Colonic mucosa (tissue), 4 donors: ENCODE data around the gene MFSD11. TPM values are rescaled to one million over a fixed set of nuclear protein-coding genes. Genes with fewer than 3 reads are reported as not detected.

Source experiments
- DNase-seq: peaks from one replicate; pipeline ENCODE4 v3.0.0-alpha.2; 2020
- H3K27ac ChIP-seq: fragments of 200-600 bp; one replicate; pipeline ENCODE4 v1.8.0; 2021
- H3K27me3 ChIP-seq: fragments of 200-600 bp; one replicate; pipeline ENCODE4 v1.8.0; 2021
- H3K36me3 ChIP-seq: fragments of 200-600 bp; one replicate; pipeline ENCODE4 v1.8.0; 2021
- H3K4me1 ChIP-seq: fragments of 200-600 bp; one replicate; pipeline ENCODE4 v1.8.0; 2021; ENCODE audit warnings: mild to moderate bottlenecking
- H3K4me3 ChIP-seq: fragments of 200-600 bp; one replicate; pipeline ENCODE4 v1.8.0; 2021
- H3K9ac ChIP-seq, 2 donors: one replicate each; pipeline ENCODE4 v1.7.0; 2013; ENCODE audit warnings: control low read depth in 2 of 2, low read depth in 2 of 2, low read length in 2 of 2
- H3K9me3 ChIP-seq: fragments of 200-600 bp; one replicate; pipeline ENCODE4 v1.8.0; 2021
- intact Hi-C: fragments of 100-400 bp; cut with DNase I; formaldehyde crosslinking; loops from one replicate; pipeline ENCODE4 v1.14.1; 2022
- total RNA-seq, 2 donors: library from RNA; stranded (reverse); fragmentation: NEBNext Ultra II Directional in 1 of 2; extraction: Animal tissue kit (Norgen Biotek cat#: 25700) in 1 of 2; gene quantifications; one replicate each; pipeline ENCODE4 v1.2.1, GENCODE V29; 2021
- TF ChIP-seq, protein P1 (sequence below): fragments of 200-600 bp; IDR thresholded peaks from one replicate; pipeline ENCODE4 v1.8.0; 2022; ENCODE audit warnings: antibody characterized with exemption, mild to moderate bottlenecking
- donor health status: healthy.
- donor health status: DM: no; HTN: no; CAD: no.
- donor health status: DM: no; HTN: no; CAD: no.

The MFSD11 gene
- total RNA-seq, 2 donors from 2014 or later = 24.9 to 38.9 TPM

DNA sequence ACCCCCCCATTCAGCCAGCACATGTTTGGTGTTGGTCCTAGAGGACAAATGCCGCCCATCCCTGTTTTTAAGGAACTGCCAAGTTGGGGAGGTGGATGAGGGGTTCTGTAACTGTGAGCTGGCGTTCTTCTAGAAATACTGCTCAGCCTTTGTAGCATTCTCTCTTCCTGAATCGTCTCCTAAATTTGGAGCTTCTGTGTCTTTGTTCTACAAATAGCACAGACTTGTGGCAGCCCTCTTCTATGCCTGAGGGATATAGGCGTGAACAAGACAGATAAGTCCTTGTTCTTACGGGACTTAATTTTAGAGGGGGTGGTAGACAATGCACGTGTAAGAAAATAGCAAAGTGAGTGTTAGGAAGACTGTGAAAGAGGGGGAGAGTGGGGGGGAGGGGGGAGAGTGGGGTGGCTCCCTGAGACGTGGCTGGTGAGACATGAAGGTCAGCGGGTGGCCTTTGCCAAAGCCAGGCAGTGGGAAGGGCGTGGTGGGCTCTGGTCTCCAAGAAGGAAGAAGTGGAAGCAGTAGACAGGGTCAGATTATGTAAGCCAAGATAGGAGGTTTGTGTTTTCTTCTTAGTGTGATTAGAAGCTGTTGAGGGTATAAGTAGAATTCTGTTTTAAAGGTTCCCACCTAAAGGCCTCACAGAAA is 9.9 kb downstream of the MFSD11 start:
- no peaks in the 10 kb centered on the region for H3K4me1 ChIP-seq
- no peaks in the 10 kb centered on the region for H3K27me3 ChIP-seq
- H3K36me3 ChIP-seq = peaks cover 9% of the 10 kb centered on the region
- TF ChIP-seq, protein P1, sequence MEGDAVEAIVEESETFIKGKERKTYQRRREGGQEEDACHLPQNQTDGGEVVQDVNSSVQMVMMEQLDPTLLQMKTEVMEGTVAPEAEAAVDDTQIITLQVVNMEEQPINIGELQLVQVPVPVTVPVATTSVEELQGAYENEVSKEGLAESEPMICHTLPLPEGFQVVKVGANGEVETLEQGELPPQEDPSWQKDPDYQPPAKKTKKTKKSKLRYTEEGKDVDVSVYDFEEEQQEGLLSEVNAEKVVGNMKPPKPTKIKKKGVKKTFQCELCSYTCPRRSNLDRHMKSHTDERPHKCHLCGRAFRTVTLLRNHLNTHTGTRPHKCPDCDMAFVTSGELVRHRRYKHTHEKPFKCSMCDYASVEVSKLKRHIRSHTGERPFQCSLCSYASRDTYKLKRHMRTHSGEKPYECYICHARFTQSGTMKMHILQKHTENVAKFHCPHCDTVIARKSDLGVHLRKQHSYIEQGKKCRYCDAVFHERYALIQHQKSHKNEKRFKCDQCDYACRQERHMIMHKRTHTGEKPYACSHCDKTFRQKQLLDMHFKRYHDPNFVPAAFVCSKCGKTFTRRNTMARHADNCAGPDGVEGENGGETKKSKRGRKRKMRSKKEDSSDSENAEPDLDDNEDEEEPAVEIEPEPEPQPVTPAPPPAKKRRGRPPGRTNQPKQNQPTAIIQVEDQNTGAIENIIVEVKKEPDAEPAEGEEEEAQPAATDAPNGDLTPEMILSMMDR = no peak
- no peak overlapping the region for H3K4me3 ChIP-seq
- DNase-seq = no peak
- no peak overlapping the region for H3K27ac ChIP-seq
- H3K9ac ChIP-seq = no peak overlapping the region
- intact Hi-C loops = no loop called here
- H3K9me3 ChIP-seq = no peaks in the 10 kb centered on the region

DNA sequence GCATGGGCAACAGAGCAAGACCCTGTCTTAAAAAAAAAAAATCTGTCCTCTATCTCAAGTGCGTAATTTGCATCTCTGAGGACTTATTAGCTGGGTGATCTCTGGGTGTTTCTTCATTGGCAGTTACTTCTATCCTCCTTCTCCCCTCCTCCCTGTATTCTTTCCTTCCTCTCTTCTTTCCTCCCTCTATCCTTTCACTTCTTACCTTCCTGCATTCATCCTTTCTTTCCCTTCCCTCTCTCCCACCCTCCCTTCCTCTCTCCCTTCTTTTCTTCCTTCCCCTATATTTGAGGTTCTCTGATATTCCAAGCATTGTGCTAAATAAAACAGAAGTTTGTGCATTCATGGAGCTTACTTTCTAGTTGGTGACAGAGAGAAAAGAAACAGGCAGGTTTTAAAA is 10.7 kb downstream of the MFSD11 start:
- TF ChIP-seq, protein P1 = no peak
- no peaks in the 10 kb centered on the region for H3K4me1 ChIP-seq
- H3K9me3 ChIP-seq = no peaks in the 10 kb centered on the region
- intact Hi-C loops = no loop called here
- no peak overlapping the region for H3K9ac ChIP-seq
- no peaks in the 10 kb centered on the region for H3K27me3 ChIP-seq
- H3K4me3 ChIP-seq = no peak overlapping the region
- no peak overlapping the region for H3K27ac ChIP-seq
- peaks cover 9% of the 10 kb centered on the region for H3K36me3 ChIP-seq
- no peak for DNase-seq

DNA sequence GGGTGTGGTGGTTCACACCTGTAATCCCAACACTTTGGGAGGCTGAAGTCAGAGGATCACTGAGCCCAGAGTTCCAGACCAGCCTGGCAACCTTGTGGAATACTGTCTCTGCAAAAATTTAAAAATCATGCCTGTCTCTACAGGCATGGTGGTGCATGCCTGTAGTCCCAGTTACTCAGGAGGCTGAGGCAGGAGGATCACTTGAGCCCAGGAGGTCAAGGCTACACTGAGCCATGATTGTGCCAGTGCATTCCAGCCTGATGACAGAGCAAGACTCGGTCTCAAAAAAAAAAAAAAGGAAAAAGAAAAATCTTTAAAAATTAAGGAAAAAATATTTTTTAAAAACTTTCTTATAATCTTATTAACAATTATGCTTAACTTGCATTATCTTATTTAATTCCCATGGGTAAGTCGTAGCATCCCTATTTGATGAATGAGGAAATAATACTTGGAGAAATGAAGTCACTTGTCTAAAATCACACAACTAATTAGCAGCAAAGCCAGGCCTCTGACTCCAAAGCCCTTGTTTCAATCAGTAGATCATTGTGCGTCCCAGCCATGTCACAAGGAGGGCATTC is 13.6 kb downstream of the MFSD11 start:
- TF ChIP-seq, protein P1 = no peak
- H3K27me3 ChIP-seq = no peaks in the 10 kb centered on the region
- H3K9ac ChIP-seq = no peak overlapping the region
- no peak overlapping the region for H3K27ac ChIP-seq
- H3K9me3 ChIP-seq = no peaks in the 10 kb centered on the region
- H3K4me1 ChIP-seq = no peaks in the 10 kb centered on the region
- intact Hi-C loops = no loop called here
- DNase-seq = no peak
- no peak overlapping the region for H3K4me3 ChIP-seq
- H3K36me3 ChIP-seq = no peaks in the 10 kb centered on the region

DNA sequence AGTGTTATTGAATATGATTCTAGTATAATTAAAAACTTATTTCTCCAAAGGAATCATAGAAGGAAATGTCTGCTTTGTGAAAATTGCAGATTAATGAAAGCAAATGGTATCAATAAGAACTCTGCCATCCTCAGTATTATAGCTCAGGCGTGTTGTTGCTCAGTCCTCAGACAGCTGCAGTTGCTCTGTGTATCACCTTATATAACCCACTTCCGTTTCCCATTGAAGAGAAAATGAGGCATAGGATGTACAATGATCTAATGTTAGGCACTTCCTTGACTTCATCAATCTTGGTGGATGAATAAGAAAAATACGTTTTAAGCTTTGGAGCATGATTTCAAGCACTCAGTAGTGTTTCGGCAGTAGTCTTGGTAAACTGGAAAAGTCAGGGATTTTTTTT is 14.1 kb downstream of the MFSD11 start:
- Histone ChIP-seq H3K27me3 (no peaks in the 10 kb centered on the region), H3K27ac (no peak overlapping the region), H3K4me1 (no peaks in the 10 kb centered on the region), H3K9me3 (no peaks in the 10 kb centered on the region), H3K9ac (no peak overlapping the region), H3K4me3 (no peak overlapping the region), H3K36me3 (no peaks in the 10 kb centered on the region)
- TF ChIP-seq, protein P1 = no peak
- DNase-seq = no peak
- intact Hi-C loops = no loop called here

DNA sequence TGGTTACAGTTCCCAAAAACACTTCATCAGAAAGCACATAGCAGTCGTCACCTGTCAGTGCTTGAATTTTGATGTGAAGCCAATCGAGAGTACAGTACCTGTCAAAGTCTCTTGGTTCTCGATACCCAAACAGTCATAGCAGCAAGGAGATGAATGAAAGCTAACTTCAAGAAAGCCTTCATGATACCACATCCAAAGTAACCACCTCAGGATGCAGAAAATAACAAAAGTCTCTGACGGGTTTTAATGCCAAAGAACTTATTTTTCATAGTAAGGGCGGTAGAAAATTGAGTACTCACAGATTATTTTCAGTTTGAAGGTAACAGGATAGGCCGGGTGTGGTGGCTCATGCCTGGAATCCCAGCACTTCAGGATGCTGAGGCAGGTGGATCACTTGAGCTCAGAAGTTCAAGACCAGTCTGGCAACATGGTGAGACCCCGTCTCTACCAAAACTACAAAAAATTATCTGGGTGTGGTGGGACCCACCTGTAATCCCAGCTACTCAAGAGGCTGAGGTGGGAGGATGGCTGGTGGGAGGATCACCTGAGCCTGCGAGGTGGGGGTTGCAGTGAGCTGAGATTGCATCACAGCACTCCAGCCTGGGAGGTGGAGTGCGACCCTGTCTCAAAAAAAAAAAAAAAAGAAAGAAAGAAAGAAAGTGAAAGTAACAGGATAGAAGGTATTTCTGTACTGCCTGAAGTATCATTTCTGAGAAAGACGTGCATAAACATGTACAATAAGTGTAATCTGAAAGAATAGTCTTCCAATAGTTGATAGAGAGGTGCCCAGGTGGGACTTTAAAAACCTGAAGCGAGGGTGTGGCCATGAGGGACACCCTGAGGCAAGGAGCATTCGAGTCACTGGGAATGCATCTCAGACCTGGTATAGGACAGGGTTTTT is 15.4 kb downstream of the MFSD11 start:
- Histone ChIP-seq H3K36me3 (no peaks in the 10 kb centered on the region), H3K27ac (no peak overlapping the region), H3K9me3 (no peaks in the 10 kb centered on the region), H3K9ac (no peak overlapping the region), H3K4me1 (no peaks in the 10 kb centered on the region), H3K4me3 (no peak overlapping the region), H3K27me3 (no peaks in the 10 kb centered on the region)
- TF ChIP-seq, protein P1 = no peak
- DNase-seq = no peak
- intact Hi-C loops = no loop called here
